Endothelial cell of umbilical vein (primary cell): ENCODE results near the gene SIPA1L3. TPM values are rescaled to one million over a fixed set of nuclear protein-coding genes. Genes with fewer than 3 reads are reported as not detected.

Source experiments
- BruUV-seq: library from RNA; stranded (reverse); fragments of 400-500 nt; replicated peaks from 2 replicates; lab custom pipeline; 2021; lab: Mats Ljungman, UMichigan
- CTCF ChIA-PET: fragments of 300-600, 350-600 bp; sonication (Branson Sonifier 250); formaldehyde crosslinking; loops from one replicate; lab custom pipeline; 2021; ENCODE audit warnings: antibody characterized with exemption, inconsistent platforms; lab: Charles Lee
- POLR2A ChIA-PET: fragments of 300-600, 350-600 bp; sonication (Branson Sonifier 250); formaldehyde crosslinking; loops from one replicate; lab custom pipeline; 2021; ENCODE audit warnings: antibody characterized with exemption, inconsistent platforms; lab: Charles Lee
- DNase-seq: peaks from one replicate; pipeline ENCODE4 v3.0.0-alpha.2; 2011; ENCODE audit warnings: low read depth, low spot score
- FAIRE-seq: peaks from 2 replicates; lab custom pipeline; 2011; peaks lifted over from hg19 to GRCh38; lab: Jason Lieb, UNC
- H2AFZ ChIP-seq: 2 replicates; pipeline ENCODE4 v1.6.0; 2012; ENCODE audit warnings: low read depth, low read length, control low read depth, inconsistent platforms
- H3K27ac ChIP-seq: 2 replicates; pipeline ENCODE4 v1.5.1; 2011; ENCODE audit warnings: low read depth, mild to moderate bottlenecking, control low read depth, low read length, moderate library complexity; ENCODE audit not compliant: insufficient read depth
- H3K27me3 ChIP-seq, 2 experiments: 2 replicates each; pipeline versions ENCODE4 v1.6.0 to v1.6.1; 2011; ENCODE audit warnings: low read length in 2 of 2, mixed read lengths in 1 of 2; ENCODE audit not compliant: control insufficient read depth in 2 of 2, insufficient read depth in 2 of 2
- H3K36me3 ChIP-seq, 2 experiments: 2 replicates in 1 of 2; 3 replicates in 1 of 2; pipeline ENCODE4 v1.5.1; 2011; ENCODE audit warnings: low read length in 2 of 2, mild to moderate bottlenecking in 1 of 2, moderate library complexity in 1 of 2; ENCODE audit not compliant: control insufficient read depth in 2 of 2, insufficient read depth in 2 of 2; ENCODE audit errors: extremely low read depth in 1 of 2
- H3K4me1 ChIP-seq: 3 replicates; pipeline ENCODE4 v1.5.1; 2011; ENCODE audit warnings: mild to moderate bottlenecking, low read length; ENCODE audit not compliant: control insufficient read depth, insufficient read depth; ENCODE audit errors: extremely low read depth
- H3K4me2 ChIP-seq: 2 replicates; pipeline ENCODE4 v1.6.1; 2011; ENCODE audit warnings: low read length, control low read depth, mixed read lengths; ENCODE audit not compliant: insufficient read depth
- H3K4me3 ChIP-seq, 3 experiments: fragments of 200-600 bp in 1 of 3; sonication (generic), shearing (Covaris generic) in 1 of 3; replicated peaks in 1 of 3; 2 replicates each; pipeline ENCODE4 v1.5.1; 2011 to 2016; ENCODE audit warnings: control low read depth in 3 of 3, low read length in 3 of 3, mild to moderate bottlenecking in 2 of 3, inconsistent platforms in 1 of 3, low read depth in 1 of 3, moderate library complexity in 1 of 3; ENCODE audit not compliant: insufficient read depth in 1 of 3
- H3K79me2 ChIP-seq: 2 replicates; pipeline ENCODE4 v1.6.0; 2012; ENCODE audit warnings: low read length, inconsistent platforms; ENCODE audit not compliant: control insufficient read depth, insufficient read depth
- H3K9ac ChIP-seq: replicated peaks from 2 replicates; pipeline ENCODE3; 2011; ENCODE audit warnings: low read length, control low read depth; ENCODE audit not compliant: insufficient read depth; ENCODE audit errors: extremely low read depth
- H3K9me1 ChIP-seq: replicated peaks from 3 replicates; pipeline ENCODE4 v1.6.0; 2011; ENCODE audit warnings: mild to moderate bottlenecking, low read length; ENCODE audit not compliant: control insufficient read depth, insufficient read depth; ENCODE audit errors: extremely low read depth
- H3K9me3 ChIP-seq: replicated peaks from 2 replicates; pipeline ENCODE4 v1.5.1; 2012; ENCODE audit warnings: low read length, inconsistent platforms; ENCODE audit not compliant: control insufficient read depth, insufficient read depth
- H4K20me1 ChIP-seq: replicated peaks from 2 replicates; pipeline ENCODE3; 2011; ENCODE audit warnings: mild to moderate bottlenecking, low read length; ENCODE audit not compliant: control insufficient read depth, insufficient read depth; ENCODE audit errors: extremely low read depth
- EZH2 ChIP-seq: IDR thresholded peaks from 2 replicates; pipeline ENCODE4 v1.6.1; 2012; ENCODE audit warnings: borderline replicate concordance, low read depth, mild to moderate bottlenecking, moderate library complexity, low read length, inconsistent platforms; ENCODE audit not compliant: severe bottlenecking
- FOS ChIP-seq: IDR thresholded peaks from 2 replicates; pipeline ENCODE4 v1.6.1; 2011; ENCODE audit warnings: mild to moderate bottlenecking, low read length, moderate library complexity, borderline replicate concordance; ENCODE audit not compliant: insufficient read depth
- GATA2 ChIP-seq: IDR thresholded peaks from 2 replicates; pipeline ENCODE4 v1.7.0; 2011; ENCODE audit warnings: low read depth, mild to moderate bottlenecking, moderate library complexity, mixed read lengths, low read length; ENCODE audit not compliant: insufficient read length, insufficient read depth
- JUN ChIP-seq: IDR thresholded peaks from 2 replicates; pipeline ENCODE4 v1.6.1; 2011; ENCODE audit warnings: borderline replicate concordance, low read depth; ENCODE audit not compliant: insufficient read length, insufficient read depth
- MYC ChIP-seq: IDR thresholded peaks from one replicate; pipeline ENCODE4 v1.6.1; 2011; ENCODE audit warnings: mild to moderate bottlenecking, low read depth, low read length
- POLR2A ChIP-seq: IDR thresholded peaks from 2 replicates; pipeline ENCODE4 v1.6.1; 2012; ENCODE audit warnings: low read depth, mild to moderate bottlenecking, control low read depth, low read length
- POLR2AphosphoS5 ChIP-seq: IDR thresholded peaks from 2 replicates; pipeline ENCODE4 v1.6.1; 2012; ENCODE audit warnings: low read depth, mild to moderate bottlenecking, control low read depth, low read length, moderate library complexity; ENCODE audit not compliant: insufficient read depth
- dilution Hi-C: fragments of 300-500 bp; cut with MboI; formaldehyde crosslinking; loops from one replicate; pipeline ENCODE4 v1.15.0; 2019; ENCODE audit warnings: low sequenced_read_pairs; ENCODE audit not compliant: extremely low pct_ligation_motif_present
- intact Hi-C: fragments of 100-400 bp; cut with micrococcal nuclease; formaldehyde crosslinking; loops from one replicate; pipeline ENCODE4 v1.10.0; 2022
- polyA plus RNA-seq, 4 experiments: library from polyadenylated mRNA; depleted of rRNA in 3 of 4; stranded (reverse) in 3 of 4; unstranded in 1 of 4; fragments of >200 nt; gene quantifications; 2 replicates each; pipeline versions ENCODE4 v1.2.1 to v1.2.3, GENCODE V29; 2011 to 2012; ENCODE audit warnings: missing spikeins in 1 of 4
- total RNA-seq: library from RNA; stranded (reverse); gene quantifications from 2 replicates; pipeline ENCODE4 v1.2.3, GENCODE V29; 2021
- TF ChIP-seq, protein P1 (sequence below): IDR thresholded peaks from 2 replicates; pipeline ENCODE4 v1.6.1; 2011; ENCODE audit not compliant: insufficient read depth, insufficient read length
- TF ChIP-seq, protein P2 (sequence below), 2 donors: IDR thresholded peaks; 1 replicate in 1 of 2; 2 replicates in 1 of 2; pipeline ENCODE4 v1.5.1; 2011; ENCODE audit warnings: low read length in 2 of 2, mild to moderate bottlenecking in 2 of 2, moderate library complexity in 2 of 2, control low read depth in 1 of 2, inconsistent platforms in 1 of 2, low read depth in 1 of 2; ENCODE audit not compliant: insufficient read depth in 1 of 2; ENCODE audit errors: extremely low read depth in 1 of 2

The SIPA1L3 gene
- total and polyA plus RNA-seq, 2 donors (not counting 3 experiments of a cell fraction or from before 2014, with no cell fraction given): 14.2 to 47.2 TPM

DNA sequence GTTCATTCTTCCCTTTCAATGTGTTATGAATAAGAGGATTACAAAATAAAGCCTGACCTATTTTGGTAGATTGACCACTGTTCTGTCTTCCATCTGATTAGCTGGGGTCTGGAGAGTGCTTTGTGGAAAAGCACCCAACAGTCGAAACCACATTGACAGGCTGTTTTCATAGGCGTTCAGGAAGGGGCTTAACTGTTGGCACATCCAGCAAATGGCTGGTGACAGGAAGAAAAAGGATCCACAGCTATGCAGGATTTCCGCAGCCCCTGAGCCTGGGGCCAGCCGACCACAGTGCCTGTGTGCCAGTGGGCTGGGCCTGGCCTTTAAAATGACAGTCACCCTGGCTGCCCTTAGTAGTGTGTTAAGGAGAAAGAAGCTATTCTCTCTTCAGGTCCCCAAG, 113.3 kb downstream of the SIPA1L3 start:
- H3K9me1 ChIP-seq: no peaks in the 10 kb centered on the region
- peaks cover 42% of the 10 kb centered on the region for H3K4me1 ChIP-seq
- DNase-seq (peak; percentile 63), FAIRE-seq (peak; percentile 77)
- no peak overlapping the region for H2AFZ ChIP-seq
- H3K27me3 ChIP-seq: no peaks in the 10 kb centered on the region
- H3K36me3 ChIP-seq: no peaks in the 10 kb centered on the region
- H3K4me2 ChIP-seq: peak overlapping the region; percentile 66
- H4K20me1 ChIP-seq: no peaks in the 10 kb centered on the region
- H3K9ac ChIP-seq: no peak overlapping the region
- TF ChIP-seq JUN: no peak
- TF ChIP-seq POLR2AphosphoS5: peak; percentile 24
- intact Hi-C loops: loop anchor here (1.0 kb wide), 1 partner anchor 16 kb away; no protein-coding TSS in a partner anchor
- peak overlapping the region; percentile 51 for H3K27ac ChIP-seq
- H3K79me2 ChIP-seq: peaks cover 21% of the 10 kb centered on the region
- dilution Hi-C loops: no loop called here
- BruUV-seq: no TSS peak
- no peaks in the 10 kb centered on the region for H3K9me3 ChIP-seq
- H3K4me3 ChIP-seq: no peak overlapping the region
- ChIA-PET POLR2A (interaction anchor here (0.5 to 2.2 kb wide), 4 partner anchors 16 to 805 kb away, joined by 3 to 17 read pairs (median 5); no protein-coding TSS in a partner anchor), CTCF (interaction anchor here (0.9 to 3.4 kb wide), 6 partner anchors 8 to 118 kb away, joined by 3 to 15 read pairs (median 4); no protein-coding TSS in a partner anchor)

DNA sequence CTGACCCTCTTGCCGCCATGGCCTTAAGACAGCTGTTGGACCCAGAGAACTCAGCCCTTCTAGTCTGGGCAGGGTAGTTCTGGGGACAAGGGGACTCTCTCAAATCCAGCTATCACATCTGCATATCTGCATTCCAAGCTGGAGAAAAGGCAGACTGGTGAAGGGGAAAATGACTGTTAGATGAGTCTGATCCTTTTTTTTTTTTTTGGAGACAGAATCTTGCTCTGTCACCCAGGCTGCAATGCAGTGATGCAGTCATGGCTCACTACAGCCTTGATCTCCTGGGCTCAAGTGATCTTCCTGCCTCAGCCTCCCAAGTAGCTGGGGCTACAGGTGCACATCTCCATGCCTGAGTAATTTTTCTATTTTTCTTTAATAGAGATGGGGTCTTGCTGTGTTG, 114.3 kb downstream of the SIPA1L3 start:
- no peak overlapping the region for H3K9ac ChIP-seq
- H3K36me3 ChIP-seq: no peaks in the 10 kb centered on the region
- intact Hi-C loops: no loop called here
- H3K4me1 ChIP-seq: peaks cover 52% of the 10 kb centered on the region
- H2AFZ ChIP-seq: no peak overlapping the region
- H3K9me1 ChIP-seq: no peaks in the 10 kb centered on the region
- DNase-seq: no peak
- CTCF ChIA-PET: interaction anchor here (1.4 to 3.4 kb wide), 3 partner anchors 9 to 119 kb away, joined by 3 to 15 read pairs (median 9); no protein-coding TSS in a partner anchor
- TF ChIP-seq GATA2: no peak
- no peak for TF ChIP-seq EZH2
- no peak for TF ChIP-seq POLR2AphosphoS5
- no peak for TF ChIP-seq MYC
- no peak for TF ChIP-seq FOS
- TF ChIP-seq POLR2A: no peak
- no peak for TF ChIP-seq JUN
- TF ChIP-seq, protein P1, sequence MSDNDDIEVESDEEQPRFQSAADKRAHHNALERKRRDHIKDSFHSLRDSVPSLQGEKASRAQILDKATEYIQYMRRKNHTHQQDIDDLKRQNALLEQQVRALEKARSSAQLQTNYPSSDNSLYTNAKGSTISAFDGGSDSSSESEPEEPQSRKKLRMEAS: no peak
- TF ChIP-seq, protein P2, sequence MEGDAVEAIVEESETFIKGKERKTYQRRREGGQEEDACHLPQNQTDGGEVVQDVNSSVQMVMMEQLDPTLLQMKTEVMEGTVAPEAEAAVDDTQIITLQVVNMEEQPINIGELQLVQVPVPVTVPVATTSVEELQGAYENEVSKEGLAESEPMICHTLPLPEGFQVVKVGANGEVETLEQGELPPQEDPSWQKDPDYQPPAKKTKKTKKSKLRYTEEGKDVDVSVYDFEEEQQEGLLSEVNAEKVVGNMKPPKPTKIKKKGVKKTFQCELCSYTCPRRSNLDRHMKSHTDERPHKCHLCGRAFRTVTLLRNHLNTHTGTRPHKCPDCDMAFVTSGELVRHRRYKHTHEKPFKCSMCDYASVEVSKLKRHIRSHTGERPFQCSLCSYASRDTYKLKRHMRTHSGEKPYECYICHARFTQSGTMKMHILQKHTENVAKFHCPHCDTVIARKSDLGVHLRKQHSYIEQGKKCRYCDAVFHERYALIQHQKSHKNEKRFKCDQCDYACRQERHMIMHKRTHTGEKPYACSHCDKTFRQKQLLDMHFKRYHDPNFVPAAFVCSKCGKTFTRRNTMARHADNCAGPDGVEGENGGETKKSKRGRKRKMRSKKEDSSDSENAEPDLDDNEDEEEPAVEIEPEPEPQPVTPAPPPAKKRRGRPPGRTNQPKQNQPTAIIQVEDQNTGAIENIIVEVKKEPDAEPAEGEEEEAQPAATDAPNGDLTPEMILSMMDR (IDR thresholded peaks at IDR 0.05; ENCODE audit: extremely low read depth in 1 of 2, insufficient read depth in 1 of 2, low read depth in 1 of 2, low read length in 2 of 2): no peak
- no peaks in the 10 kb centered on the region for H3K27me3 ChIP-seq
- H3K9me3 ChIP-seq: no peaks in the 10 kb centered on the region
- BruUV-seq: no TSS peak
- H4K20me1 ChIP-seq: no peaks in the 10 kb centered on the region
- POLR2A ChIA-PET: no interaction called here
- H3K27ac ChIP-seq: no peak overlapping the region
- H3K4me3 ChIP-seq: no peak overlapping the region
- FAIRE-seq: no peak
- H3K79me2 ChIP-seq: peaks cover 26% of the 10 kb centered on the region
- dilution Hi-C loops: no loop called here
- no peak overlapping the region for H3K4me2 ChIP-seq
